GM19372 (cell line): ENCODE results near the gene PCED1B.

ENCODE experiments used
- ATAC-seq: cut with Tn5 transposase; IDR thresholded peaks from one replicate; pipeline ENCODE4 v1.9.1; 2021; ENCODE audit warnings: mild to moderate bottlenecking, low read depth, moderate library complexity; ENCODE audit not compliant: unreplicated experiment

The PCED1B gene

DNA sequence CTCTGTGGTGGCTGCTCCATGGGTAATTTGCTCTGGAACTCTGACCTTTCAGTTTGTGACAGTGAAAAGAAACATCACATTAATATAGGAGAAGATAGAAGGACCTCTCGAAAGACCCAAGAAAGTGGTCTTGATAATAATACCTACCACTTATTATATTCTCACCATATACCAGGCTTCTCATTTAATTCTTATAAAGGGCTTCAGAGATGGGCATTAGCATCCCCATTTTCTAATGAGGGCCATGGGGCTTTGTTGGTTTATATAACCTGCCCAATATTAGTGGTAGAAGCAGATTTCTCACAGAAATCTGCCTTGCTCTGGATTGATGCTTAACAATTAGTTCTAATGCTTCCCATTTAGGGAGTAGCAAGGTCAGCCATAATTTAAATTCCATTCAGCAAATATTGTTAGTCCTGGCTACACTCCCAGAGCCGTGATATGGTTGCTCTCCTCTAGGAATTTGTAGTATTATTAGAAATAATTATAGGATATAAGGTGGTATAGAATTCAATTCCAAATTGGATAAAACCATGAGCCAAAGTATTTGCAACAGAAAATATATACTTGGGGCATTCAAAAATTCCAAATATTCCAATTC, 7.8 kb downstream of the PCED1B start:
- ATAC-seq, result no peak

DNA sequence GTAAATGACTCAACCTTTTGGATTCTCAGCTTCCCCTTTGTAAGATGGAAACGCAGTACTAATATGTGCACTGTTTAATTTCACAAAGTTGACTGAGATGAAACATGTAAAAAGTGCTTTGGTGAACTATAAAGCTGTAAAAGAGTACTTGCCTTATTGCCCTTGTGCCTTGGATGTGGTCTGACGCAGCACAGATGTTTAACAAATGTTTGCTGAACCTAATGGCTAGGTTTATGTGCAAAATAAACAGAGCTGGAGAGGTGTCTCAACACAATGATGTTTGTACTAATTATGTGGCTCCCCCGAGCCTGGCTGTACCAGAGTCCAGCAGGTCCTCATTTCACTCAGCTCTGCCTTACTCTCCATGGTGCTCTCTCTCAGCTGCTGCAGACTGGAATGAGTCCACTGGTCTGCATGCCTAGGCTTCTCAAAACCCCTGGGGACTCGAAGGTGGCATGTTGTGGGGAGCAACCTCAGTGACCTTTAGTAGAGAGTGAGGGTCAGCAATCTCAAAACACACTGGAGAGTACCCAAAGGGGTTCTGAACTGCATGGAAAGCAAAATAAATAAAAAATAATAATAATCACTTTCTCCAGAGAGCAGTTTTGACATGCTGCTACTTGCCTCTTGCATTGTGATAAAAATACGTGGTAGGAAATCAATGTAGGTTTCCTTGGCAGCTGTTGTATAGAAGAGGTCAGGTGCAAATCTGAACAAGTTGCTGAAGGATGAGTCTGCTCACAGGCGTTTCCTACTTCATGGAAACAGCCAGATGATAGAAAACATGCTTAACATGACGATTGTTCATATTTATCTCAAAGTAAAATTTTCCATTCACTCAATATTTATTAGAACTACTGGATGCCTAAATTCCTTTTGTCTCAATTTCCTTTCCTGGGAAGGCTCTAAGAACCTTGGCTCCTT, 8.9 kb downstream of the PCED1B start:
- no peak for ATAC-seq

DNA sequence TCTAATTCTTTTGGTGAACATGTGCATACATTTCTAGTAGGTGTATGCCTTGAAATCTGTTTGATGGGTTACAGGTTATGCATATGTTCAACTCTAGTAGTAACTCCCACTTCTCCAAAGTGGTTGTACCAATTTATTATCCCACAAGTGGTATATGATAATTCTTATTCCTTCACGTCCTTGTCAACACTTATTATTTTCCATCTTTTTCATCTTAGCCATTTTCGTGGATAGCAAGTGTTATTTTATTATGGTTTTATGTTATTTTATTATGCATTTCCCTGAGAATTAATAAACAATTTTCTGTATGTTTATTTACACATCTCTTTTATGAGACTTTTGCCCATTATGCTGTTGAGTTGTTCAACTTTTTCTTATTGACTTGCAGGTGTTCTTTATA, 11.6 kb downstream of the PCED1B start:
- ATAC-seq, result no peak

DNA sequence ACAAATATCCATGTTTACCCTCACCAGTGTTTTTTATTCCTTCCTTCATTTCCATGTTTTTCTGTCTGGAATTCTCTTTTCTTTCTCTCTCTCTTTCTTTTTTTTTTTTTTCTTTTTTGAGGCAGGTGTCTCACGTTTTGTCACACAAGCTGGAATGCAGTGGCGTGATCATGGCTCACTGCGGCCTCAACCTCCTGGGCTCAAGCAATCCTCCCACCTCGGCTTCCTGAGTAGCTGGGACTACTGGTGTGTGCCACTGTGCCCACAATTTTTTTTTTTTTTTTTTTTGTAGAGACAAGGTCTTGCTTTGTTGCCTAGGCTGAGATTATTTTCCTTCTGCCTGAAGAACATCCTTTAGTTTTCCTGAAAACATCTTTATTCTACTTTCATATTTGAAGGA, 15.4 kb downstream of the PCED1B start:
- no peak for ATAC-seq

DNA sequence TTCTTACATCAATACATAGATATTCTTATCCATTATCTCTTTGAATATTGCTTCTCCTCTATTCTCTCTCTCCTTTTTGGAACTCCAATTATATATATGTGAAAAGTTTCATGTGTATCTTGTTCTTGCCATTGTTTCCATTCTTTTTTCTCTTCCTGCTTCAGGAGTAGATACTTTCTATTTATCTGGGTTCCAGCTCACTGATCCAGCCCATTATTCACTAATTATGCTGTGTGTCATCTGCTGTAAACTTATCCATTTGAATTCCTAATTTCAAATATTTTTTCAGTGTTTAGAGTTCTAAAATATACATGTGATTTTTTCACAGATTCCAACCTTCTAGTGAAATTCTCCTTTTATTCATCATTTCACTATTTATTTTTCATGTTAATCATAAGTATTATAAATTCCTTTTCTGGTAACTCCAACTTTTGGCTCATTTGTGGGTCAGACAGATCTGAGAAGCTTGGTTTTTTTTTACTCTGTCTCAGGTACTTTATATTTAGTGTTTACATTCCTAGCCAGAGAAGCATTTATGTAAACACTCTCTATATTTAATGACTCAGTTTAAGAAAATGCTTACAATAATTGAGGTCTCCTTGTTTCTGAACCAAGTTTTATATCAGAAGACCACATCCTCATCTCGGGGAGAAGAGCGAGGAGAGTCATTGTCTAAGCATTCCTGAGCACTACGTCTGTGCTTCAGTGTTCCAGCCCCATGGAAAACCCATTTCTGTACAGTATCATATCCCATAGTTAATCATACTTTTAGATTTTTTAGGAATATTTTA, 16.2 kb downstream of the PCED1B start:
- ATAC-seq, result no peak

DNA sequence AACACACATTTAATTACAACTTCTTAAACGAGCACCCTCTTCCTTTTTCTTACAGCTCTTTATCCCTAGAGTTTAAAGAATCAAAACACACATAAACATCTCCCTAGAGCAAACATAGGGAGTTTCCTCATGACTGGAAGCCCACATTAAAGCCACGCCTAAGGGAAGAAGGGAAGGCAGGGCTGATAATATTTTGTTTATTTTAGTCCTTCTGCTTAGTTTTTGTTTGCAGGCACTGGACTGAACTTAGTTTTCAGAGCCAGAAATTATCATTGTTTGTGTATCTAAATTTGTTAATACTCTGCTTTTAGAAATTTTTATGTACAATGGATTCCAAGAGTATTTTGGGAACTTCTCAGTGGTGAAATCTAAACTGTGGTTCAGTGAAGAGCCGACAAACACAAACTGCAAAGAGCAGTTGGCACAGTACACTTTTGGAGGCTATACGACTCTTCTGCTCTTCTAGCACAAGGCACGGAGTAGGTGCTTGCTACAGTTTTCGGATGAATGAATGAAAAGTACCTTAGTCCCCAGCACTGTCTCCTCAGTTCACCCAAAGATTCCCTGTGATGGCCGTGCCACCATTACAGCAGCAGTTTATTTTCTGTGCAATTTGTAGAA, 18.0 kb downstream of the PCED1B start:
- no peak for ATAC-seq

DNA sequence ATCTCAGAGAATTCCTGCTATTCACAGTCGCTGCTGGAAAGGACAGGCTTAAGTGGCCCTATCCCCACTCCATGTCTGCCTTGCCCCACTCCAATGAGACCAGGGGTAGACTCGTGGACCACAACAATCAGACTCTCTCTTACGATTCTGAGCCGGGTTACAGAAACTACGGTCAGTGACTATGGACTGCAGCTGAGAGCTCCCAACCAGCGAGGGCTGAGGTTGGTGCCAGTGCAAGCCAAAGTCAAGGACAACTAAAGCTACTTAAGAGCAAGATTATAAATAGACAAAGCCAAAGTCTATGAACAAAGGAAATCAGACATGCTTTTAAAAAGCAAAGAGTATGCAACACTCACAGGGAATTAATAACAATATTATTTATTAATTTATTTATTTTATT, 18.7 kb downstream of the PCED1B start:
- ATAC-seq, result no peak

DNA sequence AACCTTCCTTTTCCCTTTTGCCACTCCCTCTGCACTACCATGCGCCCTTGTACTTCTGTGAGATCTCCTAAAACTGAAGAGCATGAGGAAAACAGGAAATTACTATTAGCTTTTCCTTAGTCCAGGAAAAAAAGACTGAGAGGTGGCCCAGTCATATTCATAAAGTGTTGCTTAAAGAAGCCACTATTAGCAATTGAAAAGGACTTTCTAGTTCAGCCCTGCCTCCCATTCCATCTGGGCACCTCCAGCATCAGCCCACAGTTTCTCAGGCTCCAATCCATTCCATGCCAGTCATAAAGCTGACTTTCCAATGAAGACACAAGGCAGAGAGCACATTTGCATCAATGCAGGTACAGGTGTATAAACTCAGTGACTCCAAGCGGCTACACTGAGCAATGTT, 20.2 kb downstream of the PCED1B start:
- no peak for ATAC-seq

DNA sequence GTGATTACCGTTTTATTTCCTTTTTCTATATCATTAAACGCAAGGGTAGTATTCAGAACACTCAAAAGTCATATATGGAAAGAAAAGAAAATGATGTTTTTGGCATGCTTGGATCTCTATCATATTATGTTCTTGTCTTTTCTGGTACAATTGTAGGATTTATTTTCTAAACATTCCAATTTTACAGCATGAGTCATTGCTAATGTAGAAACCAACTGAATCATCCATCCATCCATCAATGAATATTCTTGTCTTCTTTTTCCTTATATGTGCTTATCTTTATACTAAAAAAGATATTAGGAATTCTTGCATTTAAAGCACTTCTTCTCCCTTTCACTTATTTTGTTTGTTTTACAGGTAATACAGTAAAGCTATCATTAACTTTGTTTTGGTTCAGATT, 20.7 kb downstream of the PCED1B start:
- ATAC-seq, result no peak

DNA sequence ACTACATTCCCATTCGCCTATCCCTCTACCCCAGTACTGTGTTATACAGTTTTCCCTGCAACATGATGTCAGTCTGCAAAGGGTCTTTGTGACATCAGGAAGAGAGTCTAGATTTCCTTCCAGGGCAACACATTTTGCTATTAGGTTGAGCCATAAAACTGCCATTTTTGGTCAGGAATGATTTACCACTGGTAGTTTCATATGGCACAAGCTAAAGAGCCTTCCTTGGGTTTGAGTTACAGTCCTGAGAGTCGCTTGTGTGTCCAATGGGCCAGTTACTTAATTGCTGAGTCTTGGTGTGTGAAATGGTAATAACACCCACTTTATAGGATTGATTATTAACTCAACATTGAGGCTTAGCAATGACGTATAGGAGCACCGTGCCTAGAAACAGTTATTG, 23.0 kb downstream of the PCED1B start:
- ATAC-seq, result no peak

DNA sequence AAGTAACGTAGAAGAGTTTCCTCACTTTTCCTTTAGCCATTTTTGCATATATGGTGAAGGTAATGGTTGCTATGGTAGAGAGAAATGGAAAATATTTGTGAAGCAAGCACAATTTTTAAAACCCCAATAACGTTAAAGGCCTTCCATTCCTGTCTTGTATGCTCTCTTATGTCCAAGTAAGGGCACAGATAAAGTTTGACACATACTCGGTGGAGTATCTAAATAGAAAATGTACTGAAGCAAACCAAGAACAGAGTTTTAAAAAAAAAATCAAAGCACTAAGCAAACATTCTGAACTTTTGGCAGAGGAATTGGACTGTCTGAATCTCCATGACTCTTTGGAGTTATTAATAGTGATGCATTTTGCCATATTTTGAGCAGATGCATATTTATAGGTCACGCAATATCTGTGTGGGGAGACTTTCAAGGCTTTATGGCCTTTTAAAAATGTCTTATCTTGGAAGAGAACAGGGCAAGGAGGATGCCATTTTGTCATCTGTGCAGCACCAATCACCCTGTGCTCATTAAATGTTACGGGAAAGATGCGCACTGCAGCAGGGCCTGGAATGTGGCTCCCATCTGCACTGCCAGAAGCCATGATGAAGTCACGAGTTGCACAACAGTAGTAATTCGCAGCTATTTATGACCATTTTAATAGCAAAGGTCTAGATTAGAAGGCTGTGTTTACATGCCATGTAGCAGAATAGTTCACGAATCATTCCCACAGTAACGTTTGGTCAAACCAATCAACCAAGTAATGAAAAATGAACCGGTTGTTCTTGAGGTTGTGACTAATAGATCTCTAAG, 23.6 kb downstream of the PCED1B start:
- ATAC-seq, result no peak

DNA sequence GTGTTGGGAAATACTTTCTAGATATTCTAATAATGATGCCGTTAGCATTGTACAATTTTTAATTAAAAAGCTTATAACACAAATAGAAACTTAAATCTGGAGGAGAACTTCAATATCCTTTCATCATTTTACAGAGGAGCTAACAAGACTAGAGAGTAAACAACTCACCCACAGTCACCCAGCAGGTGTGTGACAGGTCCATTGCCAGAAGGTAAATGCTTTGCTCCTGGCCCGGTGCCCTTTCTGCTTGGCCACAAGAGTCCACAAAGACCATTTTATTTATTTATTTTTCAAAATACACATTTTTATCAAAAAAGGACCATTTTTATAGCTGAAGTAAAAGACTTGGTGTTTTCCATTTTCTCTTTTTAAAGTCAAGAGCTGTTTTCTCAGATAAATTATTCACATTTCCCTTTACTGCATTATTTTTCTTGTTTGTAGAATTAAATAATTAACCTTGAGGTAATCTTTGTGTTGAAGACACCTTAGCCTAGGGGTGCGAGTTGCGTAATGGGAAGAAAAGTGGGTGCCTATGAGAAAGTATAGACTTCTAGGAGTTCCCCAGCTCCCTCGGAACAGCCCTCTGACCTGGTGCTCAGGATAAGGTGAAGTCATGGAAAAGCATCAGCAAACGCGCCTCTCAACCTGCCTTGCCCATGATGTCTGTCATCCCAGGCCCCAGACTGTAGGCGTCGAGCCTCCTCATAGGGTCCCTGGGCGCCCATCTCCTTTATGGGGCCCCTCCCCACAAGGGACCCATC, 26.7 kb downstream of the PCED1B start:
- no peak for ATAC-seq

DNA sequence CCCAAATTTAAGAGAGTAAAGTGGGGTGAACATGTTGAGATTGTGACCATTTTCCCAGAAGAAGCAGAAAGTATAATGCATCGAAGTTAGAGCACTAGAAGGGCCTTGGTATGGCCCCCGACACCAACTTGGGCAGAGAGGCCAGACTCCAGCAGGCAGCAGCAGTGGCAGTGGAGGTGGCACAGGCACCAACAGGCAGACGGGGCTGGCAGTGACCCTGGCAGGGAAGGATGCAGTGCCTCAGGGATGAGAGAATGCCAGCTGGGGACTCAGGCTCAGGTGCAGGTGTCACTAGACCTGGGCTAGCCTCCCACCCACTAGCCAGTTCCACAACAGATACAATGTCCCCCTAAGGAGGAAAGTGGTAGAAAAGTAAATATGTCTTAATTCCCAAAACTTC, 28.0 kb downstream of the PCED1B start:
- no peak for ATAC-seq

DNA sequence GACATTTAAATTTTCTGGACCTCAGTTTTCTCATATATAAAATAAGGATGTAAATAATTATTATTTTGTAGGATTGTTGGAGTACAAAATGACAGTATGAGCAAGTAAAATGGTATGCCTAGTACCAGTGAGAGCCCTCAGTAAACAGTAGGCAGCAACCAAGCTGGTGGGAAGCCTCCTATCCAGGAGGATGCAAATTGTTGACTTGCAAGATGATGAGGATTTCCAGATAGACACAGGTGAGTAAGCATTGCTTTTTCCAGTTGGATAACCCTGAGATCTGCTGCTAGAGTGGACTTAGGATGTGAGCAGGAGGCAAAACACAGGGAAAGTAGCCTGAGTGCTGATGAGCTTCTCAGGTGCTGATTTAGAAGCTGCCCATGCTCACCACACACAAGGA, 28.5 kb downstream of the PCED1B start:
- no peak for ATAC-seq

DNA sequence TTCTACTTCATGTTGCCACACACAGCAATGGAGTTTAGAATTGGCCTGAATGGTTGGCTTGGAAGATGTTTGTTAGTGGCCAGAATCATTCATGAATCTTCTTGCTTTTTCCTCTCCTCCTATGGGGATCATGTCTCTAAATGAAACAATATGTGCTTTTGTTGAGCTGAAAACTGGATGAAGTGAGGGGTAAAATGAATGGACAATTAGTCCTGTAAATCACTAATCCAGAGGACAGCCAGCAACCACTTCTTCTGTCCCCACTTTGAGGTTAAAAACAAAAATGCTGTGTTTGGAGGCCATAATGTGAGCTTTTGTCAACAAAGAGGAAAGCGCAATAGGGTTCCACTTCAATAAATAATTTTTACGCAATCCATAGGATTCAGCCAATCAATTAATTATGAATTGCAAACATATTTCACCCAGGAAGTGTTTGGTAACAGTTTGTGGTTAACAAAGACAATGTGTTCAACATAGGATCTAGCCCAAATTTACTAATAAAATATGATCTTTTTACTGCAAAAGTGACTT, 30.7 kb downstream of the PCED1B start:
- no peak for ATAC-seq

DNA sequence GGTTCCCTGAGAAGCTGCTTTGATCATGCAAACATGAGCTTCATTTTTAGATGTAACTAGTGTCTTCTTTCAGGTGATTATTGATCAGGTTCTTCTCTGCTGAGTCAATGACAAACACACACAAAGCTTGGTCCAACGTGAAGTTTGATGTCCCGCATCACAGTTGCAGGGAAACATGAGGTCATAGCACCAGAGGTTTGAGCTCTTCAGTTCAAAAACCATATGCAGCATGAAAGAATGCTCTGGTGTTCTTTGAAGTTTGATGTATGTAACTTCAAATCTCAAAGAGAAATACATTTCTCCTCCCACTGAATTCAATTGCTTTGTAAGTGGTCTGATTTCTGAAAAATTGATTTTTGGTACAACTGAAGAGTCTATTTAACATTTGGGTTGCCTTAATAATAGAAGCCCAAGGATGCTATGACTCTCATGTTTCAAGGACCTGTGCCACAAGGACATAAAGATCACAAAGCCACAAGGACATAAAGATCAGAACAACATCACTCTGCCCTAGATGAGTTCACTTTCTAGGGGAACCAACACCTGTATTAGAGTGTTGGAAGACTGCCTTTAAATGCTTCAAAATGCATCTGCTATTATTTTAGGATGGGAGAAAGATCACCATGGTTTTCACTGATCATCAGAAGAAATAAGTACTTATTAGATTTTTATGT, 31.4 kb downstream of the PCED1B start:
- no peak for ATAC-seq

DNA sequence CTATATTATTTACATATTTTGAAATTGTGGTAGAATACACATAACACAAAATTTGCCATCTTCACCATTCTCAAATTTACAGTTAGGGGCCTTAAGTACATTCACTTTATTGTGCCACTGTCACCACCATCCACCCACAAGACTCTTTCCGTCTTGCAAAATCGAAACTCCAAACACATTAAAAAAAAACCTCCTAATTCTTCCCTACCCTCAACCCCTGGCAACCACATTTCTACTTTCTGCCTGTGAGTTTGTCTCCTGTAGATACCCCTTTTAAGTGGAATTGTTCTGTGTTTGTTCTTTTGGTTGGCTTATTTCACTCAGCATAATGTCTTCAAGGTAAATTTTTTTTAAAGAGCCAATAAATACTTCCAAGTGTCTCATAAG, 32.0 kb downstream of the PCED1B start:
- no peak for ATAC-seq

DNA sequence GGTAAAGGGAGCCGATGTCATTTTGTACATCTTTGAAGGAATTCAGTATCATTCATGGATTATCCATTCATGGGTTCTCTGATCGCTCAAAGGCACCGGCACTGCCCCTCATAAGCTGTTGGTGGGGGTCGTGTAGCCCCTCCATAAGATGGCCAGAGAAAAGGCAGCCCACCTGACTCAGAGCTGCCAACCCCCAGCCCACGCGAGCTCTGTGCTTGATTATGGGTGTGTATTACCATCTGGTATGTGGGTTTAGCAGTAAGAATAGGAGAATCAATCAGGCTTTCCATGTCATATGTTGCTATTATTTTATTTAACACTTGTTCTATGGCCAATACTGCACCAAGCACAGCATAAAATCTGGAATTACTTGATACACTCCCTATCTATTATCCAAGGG, 32.4 kb downstream of the PCED1B start:
- no peak for ATAC-seq

DNA sequence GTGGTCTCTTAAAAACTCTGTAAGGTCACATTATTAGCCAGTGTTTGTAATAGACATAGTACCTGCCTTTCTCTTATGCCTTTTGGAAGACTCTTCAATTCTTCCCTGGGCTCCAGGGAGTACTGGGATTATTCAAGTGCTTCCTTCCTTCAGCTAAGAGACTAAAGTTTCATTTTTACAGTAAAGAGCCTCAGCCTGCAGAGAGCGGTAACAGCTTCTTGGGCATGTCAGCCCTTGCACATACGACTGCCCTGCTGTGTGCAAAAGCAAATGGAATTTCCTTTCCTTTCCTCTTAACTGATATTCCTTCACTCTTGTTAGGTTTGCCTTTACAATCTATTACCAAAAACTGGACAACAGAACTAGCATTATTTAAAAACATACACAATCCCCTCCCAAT, 33.3 kb downstream of the PCED1B start:
- ATAC-seq, result no peak
